Glutamatergic neuron (in vitro differentiated cells): ENCODE results near the gene PIAS1. TPM values are rescaled to one million over a fixed set of nuclear protein-coding genes. Genes with fewer than 3 reads are reported as not detected.

ENCODE experiments used
- DNase-seq: peaks from one replicate; pipeline ENCODE4 v3.0.0; 2022
- H3K27ac Mint-ChIP-seq: one replicate; pipeline ENCODE4 v1.8.0; 2020; ENCODE audit warnings: mild to moderate bottlenecking, mixed read lengths, inconsistent platforms; ENCODE audit not compliant: unreplicated experiment
- H3K27me3 Mint-ChIP-seq: one replicate; pipeline ENCODE4 v1.8.0; 2020; ENCODE audit warnings: mild to moderate bottlenecking, moderate library complexity, mixed read lengths, inconsistent platforms; ENCODE audit not compliant: unreplicated experiment
- H3K36me3 Mint-ChIP-seq: one replicate; pipeline ENCODE4 v1.8.0; 2020; ENCODE audit warnings: mild to moderate bottlenecking, mixed read lengths, inconsistent platforms; ENCODE audit not compliant: unreplicated experiment
- H3K4me1 Mint-ChIP-seq: one replicate; pipeline ENCODE4 v1.8.0; 2020; ENCODE audit warnings: mild to moderate bottlenecking, low read depth, mixed read lengths, inconsistent platforms; ENCODE audit not compliant: unreplicated experiment
- H3K4me3 Mint-ChIP-seq: one replicate; pipeline ENCODE4 v1.8.0; 2020; ENCODE audit warnings: mild to moderate bottlenecking, mixed read lengths, inconsistent platforms; ENCODE audit not compliant: unreplicated experiment
- H3K9me3 Mint-ChIP-seq: one replicate; pipeline ENCODE4 v1.8.0; 2020; ENCODE audit warnings: mild to moderate bottlenecking, moderate library complexity, mixed read lengths, inconsistent platforms; ENCODE audit not compliant: unreplicated experiment
- total RNA-seq: library from RNA; stranded (reverse); fragmentation: NEBNext Ultra II Directional; extraction: Animal tissue kit (Norgen Biotek cat#: 25700); gene quantifications from one replicate; pipeline ENCODE4 v1.2.1, GENCODE V29; 2021; ENCODE audit not compliant: unreplicated experiment
- TF ChIP-seq, protein P1 (sequence below): fragments of 200-600 bp; sonication (generic); IDR thresholded peaks from one replicate; pipeline ENCODE4 v1.5.0; 2021; ENCODE audit not compliant: partially characterized antibody, unreplicated experiment

The PIAS1 gene
- total RNA-seq, 1 donor from 2014 or later = 64.9 TPM

DNA sequence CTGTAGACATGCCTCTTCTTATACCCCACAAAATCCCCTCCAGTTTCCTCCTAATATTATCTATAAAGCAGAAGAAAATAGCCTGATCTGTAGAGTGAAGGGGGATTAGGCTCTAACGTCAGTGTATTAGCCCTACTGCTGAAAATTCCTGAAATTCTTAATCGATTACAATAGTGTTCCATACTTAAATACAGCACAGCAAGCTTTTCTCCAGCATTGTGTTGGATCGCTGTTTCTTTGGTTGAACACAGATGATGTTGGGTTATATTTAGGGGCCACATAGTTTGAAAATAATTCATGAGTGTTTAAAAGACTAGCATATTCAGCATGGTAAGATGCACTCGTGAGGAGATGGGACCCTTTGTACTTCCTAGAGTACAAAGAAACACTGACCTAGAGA, 52.5 kb downstream of the PIAS1 start:
- no peak for DNase-seq
- TF ChIP-seq, protein P1, sequence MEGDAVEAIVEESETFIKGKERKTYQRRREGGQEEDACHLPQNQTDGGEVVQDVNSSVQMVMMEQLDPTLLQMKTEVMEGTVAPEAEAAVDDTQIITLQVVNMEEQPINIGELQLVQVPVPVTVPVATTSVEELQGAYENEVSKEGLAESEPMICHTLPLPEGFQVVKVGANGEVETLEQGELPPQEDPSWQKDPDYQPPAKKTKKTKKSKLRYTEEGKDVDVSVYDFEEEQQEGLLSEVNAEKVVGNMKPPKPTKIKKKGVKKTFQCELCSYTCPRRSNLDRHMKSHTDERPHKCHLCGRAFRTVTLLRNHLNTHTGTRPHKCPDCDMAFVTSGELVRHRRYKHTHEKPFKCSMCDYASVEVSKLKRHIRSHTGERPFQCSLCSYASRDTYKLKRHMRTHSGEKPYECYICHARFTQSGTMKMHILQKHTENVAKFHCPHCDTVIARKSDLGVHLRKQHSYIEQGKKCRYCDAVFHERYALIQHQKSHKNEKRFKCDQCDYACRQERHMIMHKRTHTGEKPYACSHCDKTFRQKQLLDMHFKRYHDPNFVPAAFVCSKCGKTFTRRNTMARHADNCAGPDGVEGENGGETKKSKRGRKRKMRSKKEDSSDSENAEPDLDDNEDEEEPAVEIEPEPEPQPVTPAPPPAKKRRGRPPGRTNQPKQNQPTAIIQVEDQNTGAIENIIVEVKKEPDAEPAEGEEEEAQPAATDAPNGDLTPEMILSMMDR = no peak
- H3K4me3 Mint-ChIP-seq = no peak overlapping the region

DNA sequence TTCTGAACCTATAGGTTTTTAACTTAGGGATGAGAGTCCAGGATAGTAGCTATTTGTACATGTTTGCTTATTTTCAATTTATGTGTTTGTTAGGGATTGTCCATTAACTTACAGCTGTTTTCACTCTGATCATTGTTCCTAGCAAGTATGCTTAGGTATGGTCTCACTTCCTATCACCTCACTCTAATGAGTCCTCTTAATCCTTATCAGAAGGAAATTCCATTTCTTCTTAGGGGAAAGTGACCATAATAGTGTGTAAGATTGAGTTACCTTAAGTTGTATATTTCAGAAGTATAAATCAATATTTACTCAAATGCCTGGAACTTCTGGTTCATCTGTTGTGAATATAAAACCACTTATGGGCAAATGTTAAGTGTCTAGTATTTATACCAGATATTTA, 53.0 kb downstream of the PIAS1 start:
- Mint-ChIP-seq H3K4me1 (peaks cover 10% of the 10 kb centered on the region), H3K27me3 (no peaks in the 10 kb centered on the region), H3K4me3 (no peak overlapping the region), H3K9me3 (peaks cover 3% of the 10 kb centered on the region), H3K36me3 (peaks cover 15% of the 10 kb centered on the region), H3K27ac (no peak overlapping the region)
- no peak for DNase-seq
- TF ChIP-seq, protein P1 = no peak

More for the DNA sequence above, 52.5 kb downstream of the PIAS1 start:
- Mint-ChIP-seq H3K4me1 (peaks cover 8% of the 10 kb centered on the region), H3K36me3 (peaks cover 15% of the 10 kb centered on the region), H3K27ac (no peak overlapping the region), H3K27me3 (no peaks in the 10 kb centered on the region), H3K9me3 (peaks cover 3% of the 10 kb centered on the region)

- peaks cover 20% of the 10 kb centered on the region for H3K4me1 Mint-ChIP-seq
- no peaks in the 10 kb centered on the region for H3K27me3 Mint-ChIP-seq
- no peak for DNase-seq
- H3K9me3 Mint-ChIP-seq = no peaks in the 10 kb centered on the region
- no peak overlapping the region for H3K4me3 Mint-ChIP-seq
- no peak overlapping the region for H3K27ac Mint-ChIP-seq
- H3K36me3 Mint-ChIP-seq = no peaks in the 10 kb centered on the region
- TF ChIP-seq, protein P1 = no peak
Measured at GRCh38 chr15:68112706-68113105, 58.6 kb downstream of the PIAS1 start.

DNA sequence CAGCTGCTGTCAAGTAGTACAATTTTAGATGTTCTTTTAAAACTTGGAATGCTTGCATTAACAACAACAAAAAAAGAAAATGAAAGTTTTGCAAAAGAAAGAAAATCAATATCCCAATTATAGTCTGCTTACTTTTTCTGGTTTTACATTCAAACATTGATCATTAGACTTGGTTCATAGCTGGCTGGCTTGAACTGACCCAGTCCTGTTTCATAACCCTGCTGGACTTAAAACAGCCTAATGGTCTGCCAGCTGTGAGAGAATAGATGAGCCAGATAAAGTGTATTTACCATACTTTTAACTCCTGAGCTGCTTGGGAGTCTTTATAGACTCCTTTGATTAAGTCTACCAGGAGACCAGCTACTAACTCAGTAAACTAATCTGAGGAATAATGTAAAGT, 59.2 kb downstream of the PIAS1 start:
- Mint-ChIP-seq H3K27ac (no peak overlapping the region), H3K4me3 (no peak overlapping the region), H3K27me3 (no peaks in the 10 kb centered on the region), H3K9me3 (no peaks in the 10 kb centered on the region), H3K4me1 (peaks cover 20% of the 10 kb centered on the region), H3K36me3 (no peaks in the 10 kb centered on the region)
- TF ChIP-seq, protein P1 = no peak
- DNase-seq = no peak

DNA sequence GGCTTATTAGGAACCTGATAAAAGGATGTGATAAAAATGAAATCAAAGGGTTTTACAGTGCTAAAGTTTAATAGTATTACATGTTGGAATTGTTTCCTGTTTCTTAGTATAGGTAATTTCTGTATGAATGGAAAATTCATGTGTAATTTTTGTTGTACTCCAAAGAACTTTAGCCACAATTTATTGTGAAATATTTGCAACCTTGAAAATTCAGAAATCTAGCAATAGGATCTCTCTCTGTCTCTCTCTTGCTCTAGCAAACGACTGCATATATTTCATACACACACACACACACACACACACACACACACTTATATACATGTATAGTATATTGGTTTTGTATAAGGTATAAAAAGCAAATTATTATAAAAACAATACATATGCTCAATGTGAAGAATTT, 59.6 kb downstream of the PIAS1 start:
- no peaks in the 10 kb centered on the region for H3K27me3 Mint-ChIP-seq
- peaks cover 20% of the 10 kb centered on the region for H3K4me1 Mint-ChIP-seq
- TF ChIP-seq, protein P1 = no peak
- no peak overlapping the region for H3K27ac Mint-ChIP-seq
- H3K9me3 Mint-ChIP-seq = no peaks in the 10 kb centered on the region
- DNase-seq = no peak
- H3K36me3 Mint-ChIP-seq = no peaks in the 10 kb centered on the region
- no peak overlapping the region for H3K4me3 Mint-ChIP-seq
